Left lung (tissue), 10 donors: ENCODE results near the gene HERPUD2. TPM values are rescaled to one million over a fixed set of nuclear protein-coding genes. Genes with fewer than 3 reads are reported as not detected.

Source experiments
- ATAC-seq: fragments of 200-7000 bp; cut with Tn5 transposase; one replicate; pipeline ENCODE4 v1.9.1; 2020; ENCODE audit warnings: moderate library complexity
- DNase-seq, 4 donors: peaks; one replicate each; pipeline ENCODE4 v3.0.0-alpha.2; 2013 to 2020
- H3K27ac ChIP-seq, 2 donors: fragments of 200-600 bp; sonication (generic) in 1 of 2; one replicate each; pipeline versions ENCODE4 v1.5.0 to v1.8.0; 2020 to 2021
- H3K27me3 ChIP-seq, 2 donors: fragments of 200-600 bp; sonication (generic) in 1 of 2; one replicate each; pipeline versions ENCODE4 v1.5.0 to v1.8.0; 2020 to 2021
- H3K36me3 ChIP-seq, 2 donors: fragments of 200-600 bp; sonication (generic) in 1 of 2; one replicate each; pipeline versions ENCODE4 v1.5.0 to v1.8.0; 2020 to 2021
- H3K4me1 ChIP-seq, 2 donors: fragments of 200-600 bp; one replicate each; pipeline ENCODE4 v1.8.0; 2021
- H3K4me3 ChIP-seq, 2 donors: fragments of 200-600 bp; sonication (generic) in 1 of 2; one replicate each; pipeline versions ENCODE4 v1.5.0 to v1.8.0; 2020 to 2021; ENCODE audit warnings: mild to moderate bottlenecking in 1 of 2
- H3K9me3 ChIP-seq, 2 donors: fragments of 200-600 bp; sonication (generic) in 1 of 2; one replicate each; pipeline versions ENCODE4 v1.5.0 to v1.8.0; 2020 to 2021
- intact Hi-C, 2 donors: fragments of 100-400 bp; cut with DNase I; formaldehyde crosslinking; loops; one replicate each; pipeline versions ENCODE4 v1.11.2 to v1.14.2; 2022
- polyA plus RNA-seq, 6 donors: library from polyadenylated mRNA; unstranded; fragments of 120-200 nt; gene quantifications; one replicate each; pipeline ENCODE4 v1.2.1, GENCODE V29; 2013; ENCODE audit not compliant: insufficient read length in 6 of 6
- total RNA-seq, 2 donors: library from RNA; stranded (reverse); fragmentation: NEBNext Ultra II Directional; extraction: Animal tissue kit (Norgen Biotek cat#: 25700); gene quantifications; one replicate each; pipeline ENCODE4 v1.2.1, GENCODE V29; 2021
- TF ChIP-seq, protein P1 (sequence below), 2 donors: fragments of 200-600 bp; sonication (generic) in 1 of 2; IDR thresholded peaks; one replicate each; pipeline versions ENCODE4 v1.5.0 to v1.8.0; 2021; ENCODE audit warnings: antibody characterized with exemption in 2 of 2
- donor health status: DM: no; HTN: yes; CAD: no.
- donor health status: DM: no; HTN: no; CAD: no.

HERPUD2 gene
- total and polyA plus RNA-seq, 8 donors, result 31.3 to 45.0 (median 40.8) TPM

DNA sequence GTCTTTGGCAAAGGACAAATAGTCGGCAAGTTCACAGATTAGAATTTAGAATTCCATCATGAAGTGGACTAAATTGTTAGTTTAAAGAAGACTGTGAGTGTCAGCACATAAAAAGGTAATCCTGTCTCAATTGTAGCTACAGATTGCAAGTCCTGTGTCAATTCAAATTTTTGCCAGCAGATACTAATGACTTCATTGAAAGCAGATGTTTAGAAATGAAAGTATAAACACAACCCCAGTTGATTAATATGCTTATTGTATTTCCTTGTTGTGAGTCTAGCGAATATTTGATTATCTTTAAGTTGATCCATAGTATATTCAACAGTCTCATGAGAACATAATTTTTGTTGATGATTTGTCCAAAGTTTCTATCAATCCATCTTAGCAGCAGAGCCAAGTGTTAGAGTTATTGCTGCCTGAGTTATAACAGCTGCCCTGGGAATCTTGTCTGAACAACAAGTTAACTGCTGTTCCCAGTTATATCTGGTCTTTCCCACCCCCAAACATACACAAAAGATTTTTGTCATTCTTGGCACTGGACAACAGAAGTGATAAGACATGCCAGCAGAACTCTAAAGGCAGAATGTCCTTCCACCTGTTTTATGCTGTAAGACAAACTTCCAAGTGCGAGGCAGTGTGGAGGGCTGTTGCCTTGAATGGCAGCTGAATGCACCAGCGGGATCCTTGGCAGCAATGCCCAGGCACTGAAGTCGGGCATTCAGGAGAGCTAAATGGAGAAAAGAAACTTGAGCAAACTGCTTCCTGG, 21.3 kb upstream of the HERPUD2 start:
- Histone ChIP-seq H3K4me1 (peaks cover 0 to 7% of the 10 kb centered on the region in 2 donors), H3K4me3 (no peak overlapping the region), H3K27ac (peak overlapping the region in 1 of 2 donors; percentile 13), H3K36me3 (no peaks in the 10 kb centered on the region), H3K9me3 (no peaks in the 10 kb centered on the region), H3K27me3 (no peaks in the 10 kb centered on the region)
- ATAC-seq (peak; percentile 73), DNase-seq (peak in 1 of 4 donors; percentile 36)
- intact Hi-C loops, result no loop called here
- TF ChIP-seq, protein P1, sequence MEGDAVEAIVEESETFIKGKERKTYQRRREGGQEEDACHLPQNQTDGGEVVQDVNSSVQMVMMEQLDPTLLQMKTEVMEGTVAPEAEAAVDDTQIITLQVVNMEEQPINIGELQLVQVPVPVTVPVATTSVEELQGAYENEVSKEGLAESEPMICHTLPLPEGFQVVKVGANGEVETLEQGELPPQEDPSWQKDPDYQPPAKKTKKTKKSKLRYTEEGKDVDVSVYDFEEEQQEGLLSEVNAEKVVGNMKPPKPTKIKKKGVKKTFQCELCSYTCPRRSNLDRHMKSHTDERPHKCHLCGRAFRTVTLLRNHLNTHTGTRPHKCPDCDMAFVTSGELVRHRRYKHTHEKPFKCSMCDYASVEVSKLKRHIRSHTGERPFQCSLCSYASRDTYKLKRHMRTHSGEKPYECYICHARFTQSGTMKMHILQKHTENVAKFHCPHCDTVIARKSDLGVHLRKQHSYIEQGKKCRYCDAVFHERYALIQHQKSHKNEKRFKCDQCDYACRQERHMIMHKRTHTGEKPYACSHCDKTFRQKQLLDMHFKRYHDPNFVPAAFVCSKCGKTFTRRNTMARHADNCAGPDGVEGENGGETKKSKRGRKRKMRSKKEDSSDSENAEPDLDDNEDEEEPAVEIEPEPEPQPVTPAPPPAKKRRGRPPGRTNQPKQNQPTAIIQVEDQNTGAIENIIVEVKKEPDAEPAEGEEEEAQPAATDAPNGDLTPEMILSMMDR (IDR thresholded peaks at IDR 0.05), result no peak

DNA sequence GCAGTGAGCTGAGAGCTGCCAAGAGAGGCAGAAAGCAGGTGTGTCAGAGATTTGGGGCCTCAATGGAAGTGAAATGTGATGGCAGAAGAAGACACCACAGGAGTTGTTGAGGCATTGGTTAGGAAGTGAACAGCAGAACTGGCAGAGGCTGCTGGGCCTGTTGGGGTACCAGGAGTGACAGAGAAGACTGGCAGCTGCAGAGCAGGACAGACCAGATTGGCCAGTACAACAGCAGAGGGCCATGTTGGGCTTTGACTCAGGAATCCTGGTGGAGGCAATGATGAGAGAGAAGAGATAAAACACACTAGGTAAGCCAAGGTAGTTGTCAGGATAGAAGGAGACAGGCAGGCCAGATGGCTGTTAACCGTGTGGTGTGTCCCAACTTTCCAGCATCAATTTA, 19.9 kb upstream of the HERPUD2 start:
- TF ChIP-seq, protein P1 (IDR thresholded peaks at IDR 0.05), result no peak
- DNase-seq (no peak), ATAC-seq (no peak)
- Histone ChIP-seq H3K9me3 (no peaks in the 10 kb centered on the region), H3K4me1 (peaks cover 3 to 7% of the 10 kb centered on the region in 2 donors), H3K36me3 (no peaks in the 10 kb centered on the region), H3K27me3 (no peaks in the 10 kb centered on the region), H3K4me3 (no peak overlapping the region), H3K27ac (no peak overlapping the region)
- intact Hi-C loops, result loop anchor here in 1 of 2 donors (5.0 kb wide), 1 partner anchor 192 kb away; no protein-coding TSS in a partner anchor

DNA sequence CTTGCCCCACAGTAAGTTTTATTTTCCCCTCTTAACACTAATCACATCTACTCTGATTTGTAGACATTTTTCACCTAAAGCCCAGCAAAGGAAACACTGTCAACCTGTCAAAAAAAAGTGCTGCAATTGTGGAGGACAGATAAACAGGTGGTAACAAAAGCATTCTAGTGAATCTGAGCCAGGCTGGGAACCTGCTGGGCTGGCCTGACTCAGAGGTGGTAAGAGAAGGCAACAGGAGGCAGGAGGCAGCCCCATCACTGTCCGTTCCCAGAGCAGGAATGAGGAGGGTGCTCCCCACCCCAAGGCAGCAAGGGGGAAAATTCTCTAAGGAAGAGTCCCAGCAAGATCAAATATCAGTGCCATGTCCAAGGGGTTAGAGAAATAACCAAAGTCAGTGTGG, 19.5 kb upstream of the HERPUD2 start:
- Histone ChIP-seq H3K4me1 (peaks cover 7 to 8% of the 10 kb centered on the region in 2 donors), H3K4me3 (no peak overlapping the region), H3K9me3 (no peaks in the 10 kb centered on the region), H3K27me3 (no peaks in the 10 kb centered on the region), H3K36me3 (no peaks in the 10 kb centered on the region), H3K27ac (no peak overlapping the region)
- DNase-seq, result no peak
- ATAC-seq, result no peak
- TF ChIP-seq, protein P1 (IDR thresholded peaks at IDR 0.05), result no peak
- intact Hi-C loops, result loop anchor here in 1 of 2 donors (5.0 kb wide), 1 partner anchor 193 kb away; no protein-coding TSS in a partner anchor

DNA sequence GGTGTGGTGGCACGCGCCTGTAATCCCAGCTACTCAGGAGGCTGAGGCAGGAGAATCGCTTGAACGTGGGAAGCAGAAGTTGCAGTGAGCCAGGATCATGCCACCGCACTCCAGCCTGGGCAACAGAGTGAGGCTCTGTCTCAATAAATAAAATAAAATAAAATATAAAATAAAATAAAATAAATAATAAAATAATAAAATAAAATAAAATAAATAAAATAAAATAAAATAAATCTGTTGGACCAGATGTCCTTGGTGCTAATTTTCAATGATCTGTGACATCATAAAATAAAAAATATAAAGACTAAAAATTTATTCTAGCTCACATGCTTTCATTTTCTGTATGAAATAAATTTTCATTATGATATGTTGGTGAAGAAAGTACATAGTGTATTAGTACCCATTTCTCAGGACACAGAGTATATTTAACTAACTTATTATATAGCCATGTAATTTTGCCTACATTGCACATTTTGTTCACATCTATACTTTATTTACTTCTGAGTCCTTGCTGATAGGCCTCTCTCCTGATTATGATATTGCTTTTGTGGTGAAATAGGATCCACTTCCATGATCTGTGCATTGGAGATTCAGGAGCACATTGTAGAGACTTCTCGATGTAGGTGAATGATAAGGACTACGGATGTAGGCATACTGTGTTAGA, 17.8 kb upstream of the HERPUD2 start:
- DNase-seq (no peak), ATAC-seq (no peak)
- TF ChIP-seq, protein P1 (IDR thresholded peaks at IDR 0.05), result no peak
- no peaks in the 10 kb centered on the region for H3K36me3 ChIP-seq
- no peak overlapping the region for H3K27ac ChIP-seq
- H3K4me1 ChIP-seq, result peaks cover 7 to 12% of the 10 kb centered on the region in 2 donors
- H3K9me3 ChIP-seq, result no peaks in the 10 kb centered on the region
- H3K27me3 ChIP-seq, result no peaks in the 10 kb centered on the region
- no peak overlapping the region for H3K4me3 ChIP-seq
- intact Hi-C loops, result loop anchor here in 1 of 2 donors (5.0 kb wide), 1 partner anchor 195 kb away; no protein-coding TSS in a partner anchor

DNA sequence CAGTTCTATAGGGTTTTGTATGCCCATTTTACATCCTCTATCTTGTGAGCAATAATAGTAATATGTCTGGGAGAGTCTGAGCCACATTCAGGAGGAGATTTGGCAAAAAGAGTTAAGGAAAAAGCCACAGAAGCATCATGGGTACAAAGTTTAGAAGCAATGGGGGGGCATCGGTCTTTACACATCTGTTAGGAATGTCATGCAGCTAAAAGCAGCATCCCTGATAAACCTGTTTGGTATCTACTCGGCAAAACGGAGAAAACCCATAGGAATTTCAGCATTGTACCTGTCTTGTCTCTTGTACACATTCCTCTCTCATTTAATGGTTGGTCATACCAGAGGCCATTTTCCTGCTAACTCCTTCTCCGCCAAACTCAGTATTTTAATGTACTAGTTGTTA, 12.5 kb upstream of the HERPUD2 start:
- DNase-seq (no peak), ATAC-seq (no peak)
- Histone ChIP-seq H3K27ac (no peak overlapping the region), H3K9me3 (no peaks in the 10 kb centered on the region), H3K27me3 (no peaks in the 10 kb centered on the region), H3K36me3 (no peaks in the 10 kb centered on the region), H3K4me3 (no peak overlapping the region), H3K4me1 (peaks cover 0 to 12% of the 10 kb centered on the region in 2 donors)
- intact Hi-C loops, result loop anchor here in 1 of 2 donors (10.0 kb wide), 1 partner anchor 97 kb away; the partner anchor contains the start of gene SEPTIN7
- TF ChIP-seq, protein P1 (IDR thresholded peaks at IDR 0.05), result no peak
